RPMI7951 (cell line): ENCODE data around the gene HNRNPUL1. TPM values are rescaled to one million over a fixed set of nuclear protein-coding genes. Genes with fewer than 3 reads are reported as not detected.

Experiments
- DNase-seq: peaks from one replicate; pipeline ENCODE4 v3.0.0-alpha.2; 2012; ENCODE audit warnings: low read depth
- total RNA-seq: library from RNA; depleted of rRNA; stranded (reverse); fragments of >200 nt; shearing (Covaris generic); gene quantifications from 2 replicates; pipeline ENCODE4 v1.2.3, GENCODE V29; 2014; rRNA removed

Gene HNRNPUL1
- total RNA-seq, 1 experiment from 2014 or later: 105 TPM

GRCh38 chr19:41353466-41354342, 89.5 kb downstream of the HNRNPUL1 start, which contains the start of gene TGFB1:
TGFB1 (minus strand) TSS chr19:41353922; CDS start chr19:41353044, 878 bp downstream.
- peak; percentile 91 for DNase-seq

GRCh38 chr19:41354343-41354953, 90.3 kb downstream of the HNRNPUL1 start:
- DNase-seq: no peak

- no peak for DNase-seq
These were observed 90.9 kb downstream of the HNRNPUL1 start for GRCh38 chr19:41355035-41355434.

GRCh38 chr19:41355802-41356201, 91.6 kb downstream of the HNRNPUL1 start:
- DNase-seq: no peak

- no peak for DNase-seq
These were observed 93.0 kb downstream of the HNRNPUL1 start for GRCh38 chr19:41356984-41357739.

Other genes starting within 250 kb of the HNRNPUL1 start
- not detected in 2 replicates for gene CYP2A13, start 175.9 kb upstream of the HNRNPUL1 start, total RNA-seq
- not detected in 2 replicates for gene CYP2F1, start 149.9 kb upstream of the HNRNPUL1 start, total RNA-seq
- 4.4 and 10.3 TPM in 2 replicates for gene CYP2S1, start 71.2 kb upstream of the HNRNPUL1 start, total RNA-seq
- gene AXL, start 45.1 kb upstream of the HNRNPUL1 start, total RNA-seq: 140 and 156 TPM in 2 replicates
- gene CCDC97, start 45.8 kb downstream of the HNRNPUL1 start, total RNA-seq: 8.2 and 9.3 TPM in 2 replicates
- 15.2 and 18.1 TPM in 2 replicates for gene TGFB1, start 89.5 kb downstream of the HNRNPUL1 start, total RNA-seq
- gene B9D2, start 99.8 kb downstream of the HNRNPUL1 start, total RNA-seq: 10.9 and 12.9 TPM in 2 replicates
- 2.4 and 4.8 TPM in 2 replicates for gene TMEM91, start 112.2 kb downstream of the HNRNPUL1 start, total RNA-seq
- 36.8 and 59.3 TPM in 2 replicates for gene EXOSC5, start 133.0 kb downstream of the HNRNPUL1 start, total RNA-seq
- 77.3 and 112 TPM in 2 replicates for gene BCKDHA, start 133.4 kb downstream of the HNRNPUL1 start, total RNA-seq
- not detected in 2 replicates for gene B3GNT8, start 163.0 kb downstream of the HNRNPUL1 start, total RNA-seq
- 66.4 and 66.9 TPM in 2 replicates for gene DMAC2, start 175.5 kb downstream of the HNRNPUL1 start, total RNA-seq
- not detected in 2 replicates for gene ERICH4, start 178.8 kb downstream of the HNRNPUL1 start, total RNA-seq